ENCODE results near the gene PRKCA. TPM values are rescaled to one million over a fixed set of nuclear protein-coding genes. Genes with fewer than 3 reads are reported as not detected.

Gene PRKCA
- total and polyA plus RNA-seq, 2 of the 13 experiments (the other 11 are each of a cell fraction or from before 2014, with no cell fraction given): 18.5 to 21.5 TPM

GRCh38 chr17:66655461-66655860 lies 353.0 kb downstream of the PRKCA start:
- H3K4me2 ChIP-seq (ENCODE audit: low read depth, low read length): no peak overlapping the region
- no peak overlapping the region for H3K9ac ChIP-seq (ENCODE audit: insufficient read depth, low read depth, low read length)
- no peak overlapping the region for H3K4me3 ChIP-seq (replicated peaks in 1 of 3; ENCODE audit: insufficient read depth in 1 of 3, low read depth in 2 of 3, low read length in 3 of 3)
- FAIRE-seq: no peak
- intact Hi-C loops (cut with micrococcal nuclease; ENCODE audit: unreplicated experiment): no loop called here
- no peaks in the 10 kb centered on the region for H3K9me3 ChIP-seq (ENCODE audit: low read length)
- H2AFZ ChIP-seq (ENCODE audit: low read length): no peak overlapping the region
- DNase-seq (ENCODE audit: low spot score): no peak
- H3K36me3 ChIP-seq (replicated peaks in 1 of 2; ENCODE audit: control insufficient read depth in 1 of 2, insufficient read depth in 2 of 2, low read length in 2 of 2): peaks cover 5 to 17% of the 10 kb centered on the region in 2 experiments
- no peak for ATAC-seq
- no peaks in the 10 kb centered on the region for H3K79me2 ChIP-seq (ENCODE audit: insufficient read depth, low read length)
- H4K20me1 ChIP-seq (ENCODE audit: insufficient read depth, low read length): no peaks in the 10 kb centered on the region
- ChIA-PET POLR2A (no interaction called here), CTCF (ENCODE audit: low intra/inter-chr PET ratio, low total read pairs) (no interaction called here)
- H3K4me1 ChIP-seq (ENCODE audit: insufficient read depth, low read length): peaks cover 5% of the 10 kb centered on the region; the same call in 1 of the 2 replicates
- in situ Hi-C loops (cut with HindIII; ENCODE audit: extremely low pct_ligation_motif_present, low pct_unique_long_range_greater_than_20kb): no loop called here
- no peaks in the 10 kb centered on the region for H3K27me3 ChIP-seq (ENCODE audit: control insufficient read depth in 1 of 2, insufficient read depth in 2 of 2, low read length in 2 of 2)
- no peak overlapping the region for H3K27ac ChIP-seq (ENCODE audit: extremely low read length, insufficient read depth, low read length)
- no TSS peak for BruUV-seq (replicated peaks)
- WGBS (ENCODE audit: low lambda C conversion rate): 98% methylated on average over 2 of the region's 2 CpGs
- TF ChIP-seq ZNF556 (CRISPR knock-in tag; IDR thresholded peaks at IDR 0.05; ENCODE audit: borderline replicate concordance): no peak
- TF ChIP-seq POLR2AphosphoS2 (IDR thresholded peaks at IDR 0.05; ENCODE audit: low read depth, low read length): no peak
- no peak for TF ChIP-seq ZNF138 (CRISPR knock-in tag; IDR thresholded peaks at IDR 0.05; ENCODE audit: low read depth)
- TF ChIP-seq ZNF501 (CRISPR knock-in tag; IDR thresholded peaks at IDR 0.05): no peak
- TF ChIP-seq MYNN (CRISPR knock-in tag; IDR thresholded peaks at IDR 0.05; ENCODE audit: low read depth): no peak
- TF ChIP-seq KDM5A (IDR thresholded peaks at IDR 0.05; ENCODE audit: borderline replicate concordance, low read length): no peak

- Histone ChIP-seq H3K4me3 (replicated peaks in 1 of 3; ENCODE audit: insufficient read depth in 1 of 3, low read depth in 2 of 3, low read length in 3 of 3) (no peak overlapping the region), H3K36me3 (replicated peaks in 1 of 2; ENCODE audit: control insufficient read depth in 1 of 2, insufficient read depth in 2 of 2, low read length in 2 of 2) (peaks cover 5 to 15% of the 10 kb centered on the region in 2 experiments), H3K9me3 (ENCODE audit: low read length) (no peaks in the 10 kb centered on the region), H3K4me1 (ENCODE audit: insufficient read depth, low read length) (peaks cover 5% of the 10 kb centered on the region; the same call in 1 of the 2 replicates), H3K79me2 (ENCODE audit: insufficient read depth, low read length) (no peaks in the 10 kb centered on the region), H4K20me1 (ENCODE audit: insufficient read depth, low read length) (no peaks in the 10 kb centered on the region), H3K27ac (ENCODE audit: extremely low read length, insufficient read depth, low read length) (no peak overlapping the region), H3K9ac (ENCODE audit: insufficient read depth, low read depth, low read length) (no peak overlapping the region), H3K4me2 (ENCODE audit: low read depth, low read length) (no peak overlapping the region), H2AFZ (ENCODE audit: low read length) (no peak overlapping the region), H3K27me3 (ENCODE audit: control insufficient read depth in 1 of 2, insufficient read depth in 2 of 2, low read length in 2 of 2) (no peaks in the 10 kb centered on the region)
- TF ChIP-seq RBM22 (optimal IDR thresholded peaks at IDR 0.05; ENCODE audit: low read length) (peak; percentile 39), SP5 (CRISPR knock-in tag; IDR thresholded peaks at IDR 0.05; ENCODE audit: borderline replicate concordance, low read depth) (no peak)
- 89% methylated on average over 4 of the region's 4 CpGs for WGBS (ENCODE audit: low lambda C conversion rate)
- in situ Hi-C loops (cut with HindIII; ENCODE audit: extremely low pct_ligation_motif_present, low pct_unique_long_range_greater_than_20kb): no loop called here
- CTCF ChIA-PET (ENCODE audit: low intra/inter-chr PET ratio, low total read pairs): no interaction called here
- ATAC-seq (no peak), DNase-seq (ENCODE audit: low spot score) (no peak), FAIRE-seq (no peak)
- BruUV-seq (replicated peaks): no TSS peak
- intact Hi-C loops (cut with micrococcal nuclease; ENCODE audit: unreplicated experiment): no loop called here
- POLR2A ChIA-PET: no interaction called here
Observed at GRCh38 chr17:66655861-66656260, 353.4 kb downstream of the PRKCA start.

Data from HepG2 (cell line).